ENCODE data around the gene CYB5R3.
"Not testable (repeated sequence)": the region's sequence is repeated elsewhere in the genome, so short reads cannot be mapped to it uniquely, and the experiment has no call there.

The CYB5R3 gene

GRCh38 chr22:42610186-42610585 is 39.0 kb downstream of the CYB5R3 start:
- no peak overlapping the region for H3K27ac ChIP-seq

GRCh38 chr22:42608823-42609361 is 40.3 kb downstream of the CYB5R3 start:
- no peak for TF ChIP-seq CTCF (conservative IDR thresholded peaks at IDR 0.05)
- H3K27ac ChIP-seq: no peak overlapping the region

More at GRCh38 chr22:42610186-42610585, 39.0 kb downstream of the CYB5R3 start:
- no peak for TF ChIP-seq CTCF (conservative IDR thresholded peaks at IDR 0.05)

GRCh38 chr22:42608136-42608822 is 40.9 kb downstream of the CYB5R3 start:
- no peak for TF ChIP-seq CTCF (conservative IDR thresholded peaks at IDR 0.05)
- no peak overlapping the region for H3K27ac ChIP-seq

- H3K27ac ChIP-seq: not testable (repeated sequence)
These were observed 41.6 kb downstream of the CYB5R3 start for GRCh38 chr22:42607641-42608040.

GRCh38 chr22:42604403-42604802 is 44.8 kb downstream of the CYB5R3 start:
- TF ChIP-seq CTCF (conservative IDR thresholded peaks at IDR 0.05): no peak
- H3K27ac ChIP-seq: no peak overlapping the region

GRCh38 chr22:42603427-42603826 is 45.8 kb downstream of the CYB5R3 start:
- no peak for TF ChIP-seq CTCF (conservative IDR thresholded peaks at IDR 0.05)

GRCh38 chr22:42602470-42602869 is 46.7 kb downstream of the CYB5R3 start:
- H3K27ac ChIP-seq: no peak overlapping the region
- no peak for TF ChIP-seq CTCF (conservative IDR thresholded peaks at IDR 0.05)

More at GRCh38 chr22:42603427-42603826, 45.8 kb downstream of the CYB5R3 start:
- H3K27ac ChIP-seq: no peak overlapping the region

- TF ChIP-seq CTCF (conservative IDR thresholded peaks at IDR 0.05): no peak
- no peak overlapping the region for H3K27ac ChIP-seq
These were observed 47.2 kb downstream of the CYB5R3 start for GRCh38 chr22:42601879-42602465.

All from VCaP (cell line).